Measurements from ENCODE around the gene WDTC1. TPM values are rescaled to one million over a fixed set of nuclear protein-coding genes. Genes with fewer than 3 reads are reported as not detected.

WDTC1 gene
- total and polyA plus RNA-seq, 2 experiments from 2014 or later, result 3.8 to 14.0 TPM

GRCh38 chr1:27321813-27322568, 87.6 kb downstream of the WDTC1 start, which contains the start of gene TMEM222 (continued):
- no peak for TF ChIP-seq REST (IDR thresholded peaks at IDR 0.05; ENCODE audit: unreplicated experiment)
- TF ChIP-seq STAT1 (IDR thresholded peaks at IDR 0.05; ENCODE audit: unreplicated experiment), result no peak

GRCh38 chr1:27322569-27323240, 88.3 kb downstream of the WDTC1 start:
- H3F3A ChIP-seq (replicated peaks; ENCODE audit: low read depth), result peaks cover 13% of the 10 kb centered on the region; the same call in 1 of the 2 replicates
- ATAC-seq (no peak), DNase-seq (ENCODE audit: low spot score) (no peak)
- peaks cover 7% of the 10 kb centered on the region for H3K27me3 Mint-ChIP-seq (ENCODE audit: insufficient read depth, low read depth, poor library complexity)
- TF ChIP-seq CTCF (conservative IDR thresholded peaks at IDR 0.05; ENCODE audit: low read depth in 2 of 2), result no peak
- no peak for TF ChIP-seq JUNB (IDR thresholded peaks at IDR 0.05; ENCODE audit: unreplicated experiment)
- peak overlapping the region; percentile 95 for H3K4me2 ChIP-seq
- H3K9me2 ChIP-seq (ENCODE audit: insufficient read depth), result no peaks in the 10 kb centered on the region
- peaks cover 26% of the 10 kb centered on the region for H3K36me3 Mint-ChIP-seq (ENCODE audit: low read depth)
- peak overlapping the region; percentile 93 for H3K27ac ChIP-seq (ENCODE audit: low read depth)
- peaks cover 11% of the 10 kb centered on the region; the same call in 1 of the 2 replicates for H3K4me1 ChIP-seq (ENCODE audit: insufficient read depth)
- H2AFZ ChIP-seq, result peak overlapping the region; percentile 97
- H3K4me3 Mint-ChIP-seq, result peak overlapping the region; percentile 99
- peaks cover 13% of the 10 kb centered on the region for H4K20me1 ChIP-seq (replicated peaks; ENCODE audit: insufficient read depth)
- H3K27ac Mint-ChIP-seq, result peak overlapping the region; percentile 99
- H3K36me3 ChIP-seq (ENCODE audit: insufficient read depth), result no peaks in the 10 kb centered on the region
- H3K4me1 Mint-ChIP-seq, result peaks cover 7% of the 10 kb centered on the region; the same call in 2 of the 3 replicates
- H3K27me3 ChIP-seq (ENCODE audit: insufficient read depth), result no peaks in the 10 kb centered on the region
- H3K9me3 Mint-ChIP-seq, result no peaks in the 10 kb centered on the region
- peaks cover 53% of the 10 kb centered on the region for H3K79me2 ChIP-seq (replicated peaks; ENCODE audit: insufficient read depth)
- peak overlapping the region; percentile 99 for H3K4me3 ChIP-seq

- H3K36me3 Mint-ChIP-seq (ENCODE audit: low read depth), result peaks cover 28% of the 10 kb centered on the region
- Histone ChIP-seq H3K4me2 (no peak overlapping the region), H3K4me3 (no peak overlapping the region), H3K4me1 (ENCODE audit: insufficient read depth) (peaks cover 11% of the 10 kb centered on the region; the same call in 1 of the 2 replicates), H3F3A (replicated peaks; ENCODE audit: low read depth) (peaks cover 9% of the 10 kb centered on the region; the same call in 1 of the 2 replicates), H3K36me3 (ENCODE audit: insufficient read depth) (no peaks in the 10 kb centered on the region), H3K27me3 (ENCODE audit: insufficient read depth) (no peaks in the 10 kb centered on the region), H3K27ac (ENCODE audit: low read depth) (no peak overlapping the region), H2AFZ (no peak overlapping the region), H3K79me2 (replicated peaks; ENCODE audit: insufficient read depth) (peaks cover 67% of the 10 kb centered on the region), H3K9me2 (ENCODE audit: insufficient read depth) (no peaks in the 10 kb centered on the region), H4K20me1 (replicated peaks; ENCODE audit: insufficient read depth) (peaks cover 21% of the 10 kb centered on the region)
- H3K4me3 Mint-ChIP-seq, result no peak overlapping the region
- TF ChIP-seq REST (IDR thresholded peaks at IDR 0.05; ENCODE audit: unreplicated experiment) (no peak), JUNB (IDR thresholded peaks at IDR 0.05; ENCODE audit: unreplicated experiment) (no peak)
- H3K4me1 Mint-ChIP-seq, result peaks cover 3% of the 10 kb centered on the region; the same call in 1 of the 3 replicates
- H3K9me3 Mint-ChIP-seq, result no peaks in the 10 kb centered on the region
- ATAC-seq (no peak), DNase-seq (ENCODE audit: low spot score) (no peak)
- peaks cover 4% of the 10 kb centered on the region for H3K27me3 Mint-ChIP-seq (ENCODE audit: insufficient read depth, low read depth, poor library complexity)
- no peak overlapping the region for H3K27ac Mint-ChIP-seq
Observed at GRCh38 chr1:27325286-27325685, 90.9 kb downstream of the WDTC1 start.

Data from GM23338 (cell line).